Uterus (tissue), 4 donors: ENCODE results near the gene SLC44A5. TPM values are rescaled to one million over a fixed set of nuclear protein-coding genes. Genes with fewer than 3 reads are reported as not detected.
"Not testable (repeated sequence)": the region's sequence is repeated elsewhere in the genome, so short reads cannot be mapped to it uniquely, and the experiment has no call there.

Source experiments
- DNase-seq, 2 donors: peaks; one replicate each; pipeline ENCODE4 v3.0.0-alpha.2; 2019 to 2020
- H3K27ac ChIP-seq, 2 donors: fragments of 200-600 bp; sonication (generic); 1 replicate in 1 of 2; 2 replicates in 1 of 2; pipeline ENCODE4 v1.5.1; 2016 to 2018
- H3K27me3 ChIP-seq, 2 donors: fragments of 200-600 bp; sonication (generic); one replicate each; pipeline ENCODE4 v1.5.1; 2018 to 2019; ENCODE audit warnings: control low read depth in 1 of 2
- H3K36me3 ChIP-seq, 2 donors: fragments of 200-600 bp; sonication (generic); one replicate each; pipeline ENCODE4 v1.5.1; 2019; ENCODE audit warnings: control low read depth in 1 of 2
- H3K4me1 ChIP-seq, 2 donors: fragments of 200-600 bp; sonication (generic); one replicate each; pipeline ENCODE4 v1.5.1; 2018 to 2019; ENCODE audit warnings: control low read depth in 1 of 2
- H3K4me3 ChIP-seq, 2 donors: fragments of 200-600 bp; sonication (generic); 1 replicate in 1 of 2; 2 replicates in 1 of 2; pipeline ENCODE4 v1.5.1; 2018 to 2019; ENCODE audit warnings: mild to moderate bottlenecking in 1 of 2
- H3K9me3 ChIP-seq, 2 donors: fragments of 200-600 bp; sonication (generic); one replicate each; pipeline ENCODE4 v1.5.1; 2019; ENCODE audit warnings: control low read depth in 1 of 2
- CTCF ChIP-seq, 4 experiments: fragments of 200-600 bp in 2 of 4; fragments of 450-650 bp in 2 of 4; sonication (generic) in 2 of 4; IDR thresholded peaks; one replicate each; pipeline ENCODE4 v1.5.1; 2016 to 2019; ENCODE audit warnings: antibody characterized with exemption in 4 of 4, mild to moderate bottlenecking in 2 of 4, moderate library complexity in 1 of 4
- POLR2A ChIP-seq, 2 donors: fragments of 450-650 bp; IDR thresholded peaks; one replicate each; pipeline ENCODE4 v1.6.1; 2016; ENCODE audit warnings: antibody characterized with exemption in 2 of 2, mild to moderate bottlenecking in 1 of 2, moderate library complexity in 1 of 2
- intact Hi-C: fragments of 100-400 bp; cut with DNase I; formaldehyde crosslinking; loops from one replicate; pipeline ENCODE4 v1.15.1; 2023; ENCODE audit warnings: low total_unique reads
- total RNA-seq, 4 donors: library from RNA; depleted of rRNA in 3 of 4; stranded (reverse); fragments of >200 nt in 3 of 4; gene quantifications; one replicate each; pipeline versions ENCODE4 v1.1.0 to v1.2.4, GENCODE V29; 2014 to 2023
- donor health status: DM: yes; HTN: yes; CAD: no.

The SLC44A5 gene
- total RNA-seq, 4 donors from 2014 or later, result 1.6 to 5.5 (median 5.4) TPM; not detected in 1

GRCh38 chr1:75394386-75395139, 216.4 kb downstream of the SLC44A5 start:
- no peaks in the 10 kb centered on the region for H3K27me3 ChIP-seq
- H3K36me3 ChIP-seq, result no peaks in the 10 kb centered on the region
- intact Hi-C loops, result no loop called here
- TF ChIP-seq CTCF (IDR thresholded peaks at IDR 0.05) (no peak), POLR2A (IDR thresholded peaks at IDR 0.05) (no peak)
- H3K4me1 ChIP-seq, result no peaks in the 10 kb centered on the region
- no peak overlapping the region for H3K4me3 ChIP-seq
- H3K27ac ChIP-seq, result no peak overlapping the region
- no peaks in the 10 kb centered on the region for H3K9me3 ChIP-seq
- no peak for DNase-seq

- H3K36me3 ChIP-seq, result no peaks in the 10 kb centered on the region
- intact Hi-C loops, result no loop called here
- no peak for DNase-seq
- no peak overlapping the region for H3K4me3 ChIP-seq
- TF ChIP-seq POLR2A (IDR thresholded peaks at IDR 0.05) (no peak), CTCF (IDR thresholded peaks at IDR 0.05) (no peak)
- no peaks in the 10 kb centered on the region for H3K9me3 ChIP-seq
- no peak overlapping the region for H3K27ac ChIP-seq
- no peaks in the 10 kb centered on the region for H3K4me1 ChIP-seq
- H3K27me3 ChIP-seq, result no peaks in the 10 kb centered on the region
These were observed 218.6 kb downstream of the SLC44A5 start for GRCh38 chr1:75392278-75392677.

GRCh38 chr1:75375476-75376447, 235.2 kb downstream of the SLC44A5 start:
- H3K4me3 ChIP-seq, intact Hi-C loops: not testable (repeated sequence)

GRCh38 chr1:75373542-75374159, 237.3 kb downstream of the SLC44A5 start:
- no peaks in the 10 kb centered on the region for H3K36me3 ChIP-seq
- no peaks in the 10 kb centered on the region for H3K27me3 ChIP-seq
- no peaks in the 10 kb centered on the region for H3K9me3 ChIP-seq
- H3K4me3 ChIP-seq, result no peak overlapping the region
- no peaks in the 10 kb centered on the region for H3K4me1 ChIP-seq
- no peak for DNase-seq
- TF ChIP-seq POLR2A (IDR thresholded peaks at IDR 0.05) (no peak), CTCF (IDR thresholded peaks at IDR 0.05) (no peak)
- no peak overlapping the region for H3K27ac ChIP-seq
- intact Hi-C loops, result no loop called here

More at GRCh38 chr1:75375476-75376447, 235.2 kb downstream of the SLC44A5 start:
- not testable (repeated sequence) for H3K27ac ChIP-seq, H3K27me3 ChIP-seq, DNase-seq, H3K4me1 ChIP-seq, H3K36me3 ChIP-seq, H3K9me3 ChIP-seq

- intact Hi-C loops, result no loop called here
- no peak for DNase-seq
- TF ChIP-seq POLR2A (IDR thresholded peaks at IDR 0.05) (no peak), CTCF (IDR thresholded peaks at IDR 0.05) (no peak)
- no peaks in the 10 kb centered on the region for H3K27me3 ChIP-seq
- H3K9me3 ChIP-seq, result peaks cover 0 to 15% of the 10 kb centered on the region in 2 donors
- H3K4me1 ChIP-seq, result no peaks in the 10 kb centered on the region
- no peak overlapping the region for H3K4me3 ChIP-seq
- H3K27ac ChIP-seq, result no peak overlapping the region
- H3K36me3 ChIP-seq, result no peaks in the 10 kb centered on the region
These were observed 244.3 kb downstream of the SLC44A5 start for GRCh38 chr1:75366595-75366994.
